Omental fat pad (tissue), 4 donors: ENCODE data around the gene ZSWIM5. TPM values are rescaled to one million over a fixed set of nuclear protein-coding genes. Genes with fewer than 3 reads are reported as not detected.

Source experiments
- ATAC-seq: fragments of 150-250 bp; one replicate; pipeline ENCODE4 v1.9.1; 2016; ENCODE audit warnings: mild to moderate bottlenecking, moderate library complexity; ENCODE audit not compliant: low FRiP score
- DNase-seq: peaks from one replicate; pipeline ENCODE4 v3.0.0-alpha.2; 2019; ENCODE audit warnings: low spot score
- total RNA-seq, 4 donors: library from RNA; depleted of rRNA; stranded (reverse); fragments of >200 nt; gene quantifications; one replicate each; pipeline ENCODE4 v1.1.0, GENCODE V29; 2016
- TF ChIP-seq, protein P1 (sequence below), 3 donors: fragments of 450-650 bp; IDR thresholded peaks; one replicate each; pipeline ENCODE4 v1.5.1; 2016 to 2017; ENCODE audit warnings: antibody characterized with exemption in 3 of 3, mild to moderate bottlenecking in 3 of 3, moderate library complexity in 2 of 3

The ZSWIM5 gene
- total RNA-seq, 4 donors from 2014 or later, result 0.48 to 1.5 (median 0.88) TPM

DNA sequence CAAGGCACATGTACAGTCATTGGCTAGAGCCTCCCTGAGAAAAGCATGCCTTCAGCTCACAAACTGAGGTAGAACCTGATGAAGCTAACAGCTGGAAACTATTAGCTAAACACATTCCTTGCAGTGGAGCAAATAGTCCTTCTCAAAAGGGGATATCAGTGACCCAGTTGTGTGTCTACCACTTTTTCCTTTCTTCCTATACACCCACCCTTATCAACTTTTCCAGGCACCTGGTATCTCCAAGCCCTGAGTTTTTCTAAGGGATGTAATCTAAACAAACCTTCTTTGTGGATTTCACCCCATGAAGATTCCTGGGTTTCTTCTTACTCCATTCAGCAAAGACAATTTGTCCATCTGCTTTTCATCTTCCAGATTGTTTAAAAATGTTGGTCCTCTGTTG is 10.5 kb upstream of the ZSWIM5 start:
- no peak for DNase-seq
- no peak for ATAC-seq
- TF ChIP-seq, protein P1, sequence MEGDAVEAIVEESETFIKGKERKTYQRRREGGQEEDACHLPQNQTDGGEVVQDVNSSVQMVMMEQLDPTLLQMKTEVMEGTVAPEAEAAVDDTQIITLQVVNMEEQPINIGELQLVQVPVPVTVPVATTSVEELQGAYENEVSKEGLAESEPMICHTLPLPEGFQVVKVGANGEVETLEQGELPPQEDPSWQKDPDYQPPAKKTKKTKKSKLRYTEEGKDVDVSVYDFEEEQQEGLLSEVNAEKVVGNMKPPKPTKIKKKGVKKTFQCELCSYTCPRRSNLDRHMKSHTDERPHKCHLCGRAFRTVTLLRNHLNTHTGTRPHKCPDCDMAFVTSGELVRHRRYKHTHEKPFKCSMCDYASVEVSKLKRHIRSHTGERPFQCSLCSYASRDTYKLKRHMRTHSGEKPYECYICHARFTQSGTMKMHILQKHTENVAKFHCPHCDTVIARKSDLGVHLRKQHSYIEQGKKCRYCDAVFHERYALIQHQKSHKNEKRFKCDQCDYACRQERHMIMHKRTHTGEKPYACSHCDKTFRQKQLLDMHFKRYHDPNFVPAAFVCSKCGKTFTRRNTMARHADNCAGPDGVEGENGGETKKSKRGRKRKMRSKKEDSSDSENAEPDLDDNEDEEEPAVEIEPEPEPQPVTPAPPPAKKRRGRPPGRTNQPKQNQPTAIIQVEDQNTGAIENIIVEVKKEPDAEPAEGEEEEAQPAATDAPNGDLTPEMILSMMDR (IDR thresholded peaks at IDR 0.05), result no peak

DNA sequence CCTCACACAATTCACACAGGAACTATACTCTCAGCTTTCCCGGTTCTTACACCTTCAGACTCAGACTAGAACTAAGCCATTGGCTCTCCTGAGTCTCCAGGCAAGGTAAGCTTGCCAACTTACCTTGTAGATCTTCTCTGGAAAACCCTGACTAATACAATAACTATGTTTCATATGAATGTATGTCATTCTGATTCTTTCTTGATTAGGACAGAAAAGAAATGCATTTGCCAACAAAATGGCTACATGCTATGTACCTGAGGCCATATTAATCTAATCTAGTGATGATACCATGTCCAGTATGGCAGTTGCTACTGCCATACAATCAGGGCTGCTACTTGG is 9.8 kb upstream of the ZSWIM5 start:
- ATAC-seq (no peak), DNase-seq (no peak)
- TF ChIP-seq, protein P1 (IDR thresholded peaks at IDR 0.05), result no peak

DNA sequence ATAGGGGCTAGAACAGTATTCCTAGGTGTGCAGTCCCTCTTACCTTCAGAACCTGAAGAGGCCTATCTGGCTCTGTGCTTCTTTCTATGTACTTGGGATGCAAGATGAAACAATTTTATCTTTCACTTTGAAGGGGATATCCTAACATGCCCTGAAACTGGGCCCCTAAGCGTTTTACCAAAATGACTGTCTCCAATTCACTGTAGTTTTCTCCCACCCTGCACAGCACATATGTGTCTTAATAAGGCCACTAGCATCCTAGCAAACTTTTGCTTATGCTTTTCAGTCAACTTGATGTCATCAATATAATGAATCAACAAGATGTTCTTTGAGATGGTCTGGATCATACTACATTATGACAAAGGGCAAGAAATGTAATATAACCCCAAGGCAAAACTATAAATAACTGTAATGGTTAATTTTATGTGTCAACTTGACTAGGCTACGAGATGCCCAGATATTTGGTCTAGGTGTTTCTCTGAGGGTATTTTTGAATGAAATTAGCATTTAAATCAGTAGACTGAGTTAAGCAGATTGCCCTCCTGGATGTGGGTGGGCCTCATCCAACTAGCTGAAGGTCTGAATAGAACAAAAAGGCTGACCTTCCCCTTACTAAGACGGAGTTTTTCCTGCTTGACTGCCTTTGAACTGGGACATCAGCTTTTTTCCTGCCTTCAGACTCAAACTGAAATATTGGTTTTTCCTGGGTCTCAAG is 9.2 kb upstream of the ZSWIM5 start:
- no peak for DNase-seq
- no peak for ATAC-seq
- TF ChIP-seq, protein P1 (IDR thresholded peaks at IDR 0.05), result no peak

DNA sequence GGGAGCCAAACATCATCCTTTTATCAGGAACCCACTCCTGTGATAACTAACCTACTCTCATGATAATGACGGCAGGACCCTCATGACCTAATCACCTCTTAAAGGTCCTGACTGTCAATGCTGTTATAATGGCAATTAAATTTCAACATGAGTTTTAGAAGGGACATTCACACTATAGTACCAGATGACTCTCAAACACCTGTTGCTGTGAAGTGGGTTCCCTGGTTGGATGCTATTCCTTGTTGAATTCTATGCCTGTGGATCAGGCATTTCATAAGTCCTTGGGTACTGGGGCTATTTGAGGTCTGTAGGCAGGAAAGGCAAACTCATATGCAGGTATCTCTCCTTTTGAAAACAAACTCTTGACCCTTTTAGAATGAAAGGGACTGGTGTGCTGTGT is 7.5 kb upstream of the ZSWIM5 start:
- TF ChIP-seq, protein P1 (IDR thresholded peaks at IDR 0.05), result no peak

DNA sequence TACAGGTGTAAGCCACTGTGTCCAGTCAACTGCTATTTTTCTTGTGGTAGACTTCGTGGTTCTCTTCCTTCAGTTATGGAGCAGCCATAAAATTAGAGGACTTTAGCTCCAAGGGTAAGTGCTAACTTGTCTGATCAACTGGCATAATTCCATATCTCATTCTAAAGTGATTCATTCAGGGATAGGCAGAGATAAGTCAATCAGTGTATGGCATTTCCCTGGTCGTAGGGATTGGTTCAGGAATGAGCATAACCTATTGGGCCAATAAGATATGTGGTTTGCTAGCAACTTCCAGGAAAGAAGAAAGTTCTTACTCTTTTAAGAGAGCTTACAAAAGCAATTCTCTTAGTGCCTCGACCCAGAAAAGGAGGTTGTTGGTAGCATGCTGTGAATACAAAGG is 4.7 kb upstream of the ZSWIM5 start:
- DNase-seq (no peak), ATAC-seq (no peak)
- TF ChIP-seq, protein P1 (IDR thresholded peaks at IDR 0.05), result no peak

More for the DNA sequence above, 7.5 kb upstream of the ZSWIM5 start:
- no peak for DNase-seq
- no peak for ATAC-seq

DNA sequence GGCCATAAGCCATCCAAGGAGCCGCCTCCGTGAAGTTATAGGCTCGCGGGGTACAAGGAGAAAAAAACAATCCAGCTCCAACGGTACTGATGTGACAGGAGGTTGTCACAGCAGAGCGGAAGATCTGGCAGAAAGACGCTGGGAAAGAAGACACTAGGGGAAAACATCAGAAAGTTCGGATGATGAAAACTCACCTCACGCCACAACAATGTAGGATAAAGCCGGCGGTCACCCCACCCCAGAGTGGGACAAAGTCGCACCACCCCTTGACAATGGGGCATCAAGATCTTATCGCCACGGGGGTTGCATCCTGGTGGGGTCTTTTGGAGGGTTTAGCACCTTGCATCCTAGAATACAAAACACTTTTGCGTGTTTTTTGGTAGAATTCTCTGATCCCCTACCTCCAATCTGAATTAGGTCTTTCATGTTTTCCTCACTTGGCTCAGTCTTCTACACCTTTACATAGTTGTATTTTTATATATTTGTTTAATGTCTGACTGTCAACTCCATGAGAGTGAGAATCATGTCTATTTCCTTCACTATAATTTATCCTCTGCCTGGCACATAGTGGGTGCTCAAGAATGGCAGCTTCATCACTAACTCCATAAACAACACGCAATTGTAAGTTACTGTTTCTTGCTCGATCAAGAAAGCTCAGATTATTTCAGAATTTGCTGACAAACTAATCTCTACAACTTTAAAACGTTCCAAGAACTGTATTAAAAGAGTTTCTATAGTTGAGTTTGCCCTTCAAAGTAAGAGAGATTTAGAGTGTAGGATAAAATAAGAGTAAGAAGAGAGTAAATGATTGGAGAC is 611 bp upstream of the ZSWIM5 start:
- TF ChIP-seq, protein P1 (IDR thresholded peaks at IDR 0.05), result no peak
- DNase-seq, result no peak
- ATAC-seq, result no peak
